UCSD-AML1 (cell line): Measurements from ENCODE around the gene ELAVL1.
A peak's percentile ranks its signal among the peaks of the same experiment; 100 is the strongest.
"Not testable (repeated sequence)": the region's sequence is repeated elsewhere in the genome, so short reads cannot be mapped to it uniquely, and the experiment has no call there.

ENCODE experiments used
- DNase-seq: peaks from one replicate; lab custom pipeline; 2025; ENCODE audit not compliant: unreplicated experiment; lab: John Stamatoyannopoulos, UW

The ELAVL1 gene

GRCh38 chr19:7941895-7942596 lies 63.4 kb downstream of the ELAVL1 start:
- no peak for DNase-seq

- DNase-seq, result no peak
Measured at GRCh38 chr19:7940841-7941240, 64.6 kb downstream of the ELAVL1 start.

GRCh38 chr19:7934766-7935165 lies 70.7 kb downstream of the ELAVL1 start:
- no peak for DNase-seq

GRCh38 chr19:7933828-7934725 lies 71.4 kb downstream of the ELAVL1 start:
- DNase-seq, result no peak

- DNase-seq, result no peak
Measured at GRCh38 chr19:7933411-7933810, 72.0 kb downstream of the ELAVL1 start.

- DNase-seq, result no peak
Measured at GRCh38 chr19:7932930-7933300, 72.5 kb downstream of the ELAVL1 start.

GRCh38 chr19:7932276-7932929 lies 73.0 kb downstream of the ELAVL1 start:
- DNase-seq, result no peak

- no peak for DNase-seq
Measured at GRCh38 chr19:7931221-7932061, 74.0 kb downstream of the ELAVL1 start.

- DNase-seq, result no peak
Measured at GRCh38 chr19:7930765-7931164, 74.7 kb downstream of the ELAVL1 start.

- DNase-seq, result not testable (repeated sequence)
Measured at GRCh38 chr19:7930030-7930429, 75.4 kb downstream of the ELAVL1 start.

GRCh38 chr19:7928741-7929701 lies 76.4 kb downstream of the ELAVL1 start:
- peak; percentile 50 for DNase-seq

- DNase-seq, result no peak
Measured at GRCh38 chr19:7928334-7928706, 77.1 kb downstream of the ELAVL1 start.

GRCh38 chr19:7927605-7928333 lies 77.7 kb downstream of the ELAVL1 start:
- DNase-seq, result no peak

GRCh38 chr19:7926727-7927604 lies 78.5 kb downstream of the ELAVL1 start:
- DNase-seq, result no peak

- peak; percentile 58 for DNase-seq
Measured at GRCh38 chr19:7926021-7926726, 79.3 kb downstream of the ELAVL1 start, which contains the start of gene CTXN1. CTXN1 (minus strand) TSS chr19:7926135; CDS start chr19:7925538, 597 bp downstream.

- peak; percentile 78 for DNase-seq
Measured at GRCh38 chr19:7925171-7925851, 80.1 kb downstream of the ELAVL1 start.

GRCh38 chr19:7924651-7925170 lies 80.7 kb downstream of the ELAVL1 start:
- no peak for DNase-seq
